CD8-positive, alpha-beta memory T cell (primary cell): ENCODE results near the gene DCLK1. TPM values are rescaled to one million over a fixed set of nuclear protein-coding genes. Genes with fewer than 3 reads are reported as not detected.
"Not testable (repeated sequence)": the region's sequence is repeated elsewhere in the genome, so short reads cannot be mapped to it uniquely, and the experiment has no call there.

Source experiments
- CTCF ChIA-PET: fragments of 350-600 bp; sonication (Branson Sonifier 250); formaldehyde crosslinking; loops from one replicate; lab custom pipeline; 2021; ENCODE audit warnings: antibody characterized with exemption; lab: Charles Lee
- POLR2A ChIA-PET: fragments of 350-600 bp; sonication (Branson Sonifier 250); formaldehyde crosslinking; loops from one replicate; lab custom pipeline; 2021; ENCODE audit warnings: antibody characterized with exemption; lab: Charles Lee
- DNase-seq, 5 donors: peaks; one replicate each; pipeline versions ENCODE4 v3.0.0 to v3.0.0-alpha.2; 2020 to 2022; ENCODE audit warnings: mixed read lengths in 1 of 5
- H3K27ac ChIP-seq: one replicate; pipeline ENCODE4 v1.7.0; 2013; ENCODE audit warnings: low read depth, mild to moderate bottlenecking, low read length, moderate library complexity
- H3K27me3 ChIP-seq: 2 replicates; pipeline ENCODE4 v1.7.0; 2013; ENCODE audit warnings: low read length, mild to moderate bottlenecking; ENCODE audit not compliant: insufficient read depth, poor library complexity, severe bottlenecking
- H3K36me3 ChIP-seq: 2 replicates; pipeline ENCODE4 v1.7.0; 2013; ENCODE audit warnings: mild to moderate bottlenecking, low read length, moderate library complexity; ENCODE audit not compliant: insufficient read depth
- H3K4me1 ChIP-seq: 2 replicates; pipeline ENCODE4 v1.7.0; 2013; ENCODE audit warnings: mild to moderate bottlenecking, low read length, moderate library complexity; ENCODE audit not compliant: insufficient read depth
- H3K4me3 ChIP-seq: 2 replicates; pipeline ENCODE4 v1.7.0; 2013; ENCODE audit warnings: mild to moderate bottlenecking, low read length
- H3K9me3 ChIP-seq: 2 replicates; pipeline ENCODE4 v1.7.0; 2013; ENCODE audit warnings: mild to moderate bottlenecking, low read length
- H3K27ac Mint-ChIP-seq, 8 donors: one replicate each; pipeline ENCODE4 v1.8.0; 2020 to 2021; ENCODE audit warnings: mixed read lengths in 8 of 8, mild to moderate bottlenecking in 6 of 8, inconsistent platforms in 3 of 8, moderate library complexity in 3 of 8
- H3K27me3 Mint-ChIP-seq, 2 donors: one replicate each; pipeline ENCODE4 v1.8.0; 2020 to 2021; ENCODE audit warnings: mixed read lengths in 2 of 2, mild to moderate bottlenecking in 1 of 2, moderate library complexity in 1 of 2
- H3K36me3 Mint-ChIP-seq, 3 donors: one replicate each; pipeline ENCODE4 v1.8.0; 2020 to 2021; ENCODE audit warnings: mixed read lengths in 3 of 3, inconsistent platforms in 1 of 3, mild to moderate bottlenecking in 1 of 3
- H3K4me1 Mint-ChIP-seq, 3 donors: one replicate each; pipeline ENCODE4 v1.8.0; 2020 to 2021; ENCODE audit warnings: mixed read lengths in 3 of 3, inconsistent platforms in 1 of 3, mild to moderate bottlenecking in 1 of 3
- H3K4me3 Mint-ChIP-seq, 7 donors: one replicate each; pipeline ENCODE4 v1.8.0; 2020 to 2021; ENCODE audit warnings: mixed read lengths in 7 of 7, mild to moderate bottlenecking in 6 of 7, moderate library complexity in 4 of 7, inconsistent platforms in 2 of 7
- H3K9me3 Mint-ChIP-seq, 5 donors: one replicate each; pipeline ENCODE4 v1.8.0; 2020 to 2022; ENCODE audit warnings: mixed read lengths in 5 of 5, mild to moderate bottlenecking in 3 of 5, moderate library complexity in 2 of 5, inconsistent platforms in 1 of 5
- polyA plus RNA-seq: library from polyadenylated mRNA; unstranded; fragments of 300-500 nt; fragmentation: Illumina TruSeq; gene quantifications from one replicate; pipeline ENCODE4 v1.2.3, GENCODE V29; 2021
- total RNA-seq, 2 experiments: library from RNA; stranded (reverse); gene quantifications; one replicate each; pipeline ENCODE4 v1.2.3, GENCODE V29; 2021

Gene DCLK1
- total and polyA plus RNA-seq, 3 experiments from 2014 or later, result not detected

DNA sequence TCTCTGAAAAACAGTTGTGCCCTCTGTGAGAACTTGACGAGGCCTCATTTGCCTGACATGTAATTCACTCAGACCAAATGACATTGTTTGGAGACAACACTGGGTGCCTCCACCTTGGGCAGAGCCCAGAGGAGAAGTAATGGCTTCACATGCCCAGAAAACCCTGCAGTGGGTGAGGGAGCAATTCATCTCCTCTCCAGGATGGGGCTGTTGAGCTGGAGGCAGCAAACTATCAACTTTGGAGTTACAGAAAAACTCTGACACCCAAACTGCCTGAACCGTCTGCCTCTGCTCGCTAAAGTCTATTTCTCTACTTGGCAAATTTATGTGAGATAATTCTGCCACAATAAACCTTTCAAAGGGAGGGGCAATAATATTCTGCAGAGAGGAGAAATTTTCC is 146.9 kb downstream of the DCLK1 start:
- POLR2A ChIA-PET, result no interaction called here

GRCh38 chr13:35983703-35984102 is 147.5 kb downstream of the DCLK1 start:
- H3K27me3 ChIP-seq, H3K4me3 Mint-ChIP-seq, H3K27ac Mint-ChIP-seq, H3K36me3 ChIP-seq, H3K27me3 Mint-ChIP-seq, DNase-seq, H3K4me1 ChIP-seq, POLR2A ChIA-PET, H3K27ac ChIP-seq, H3K4me3 ChIP-seq, H3K36me3 Mint-ChIP-seq, CTCF ChIA-PET, H3K4me1 Mint-ChIP-seq, H3K9me3 Mint-ChIP-seq, H3K9me3 ChIP-seq: not testable (repeated sequence)

More for the DNA sequence above, 146.9 kb downstream of the DCLK1 start:
- H3K27ac Mint-ChIP-seq, result no peak overlapping the region
- Histone ChIP-seq H3K9me3 (no peaks in the 10 kb centered on the region), H3K4me1 (no peaks in the 10 kb centered on the region), H3K27me3 (no peaks in the 10 kb centered on the region), H3K4me3 (no peak overlapping the region), H3K27ac (no peak overlapping the region), H3K36me3 (no peaks in the 10 kb centered on the region)
- peaks cover 0 to 4% (median 2%) of the 10 kb centered on the region in 5 donors for H3K9me3 Mint-ChIP-seq
- no peaks in the 10 kb centered on the region for H3K27me3 Mint-ChIP-seq
- H3K4me3 Mint-ChIP-seq, result no peak overlapping the region
- H3K36me3 Mint-ChIP-seq, result no peaks in the 10 kb centered on the region
- DNase-seq, result no peak
- H3K4me1 Mint-ChIP-seq, result no peaks in the 10 kb centered on the region
- CTCF ChIA-PET, result no interaction called here

DNA sequence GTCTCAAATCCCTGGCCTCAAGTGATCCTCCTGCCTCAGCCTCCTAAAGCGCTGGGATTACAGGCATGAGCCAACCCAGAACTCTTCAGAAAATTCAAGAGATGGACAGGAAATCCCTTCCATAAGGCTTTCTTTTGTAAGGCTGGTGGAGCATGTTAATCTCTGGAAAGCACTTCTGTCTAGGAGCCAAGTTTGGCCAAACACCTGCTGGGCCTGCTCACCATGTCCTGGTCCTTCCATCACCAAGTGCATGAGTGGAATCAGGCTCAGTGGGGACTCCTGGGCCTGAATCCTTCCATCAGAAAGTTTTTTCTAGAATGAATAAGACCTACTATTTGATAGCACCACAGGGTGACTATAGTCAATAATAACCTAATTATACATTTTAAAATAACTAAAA is 148.0 kb downstream of the DCLK1 start:
- H3K27me3 ChIP-seq, result no peaks in the 10 kb centered on the region
- ChIA-PET CTCF (no interaction called here), POLR2A (no interaction called here)
- H3K4me3 ChIP-seq, result no peak overlapping the region
- H3K36me3 ChIP-seq, result no peaks in the 10 kb centered on the region
- Mint-ChIP-seq H3K27ac (no peak overlapping the region), H3K4me3 (no peak overlapping the region), H3K27me3 (no peaks in the 10 kb centered on the region), H3K36me3 (no peaks in the 10 kb centered on the region), H3K4me1 (no peaks in the 10 kb centered on the region), H3K9me3 (peaks cover 0 to 3% (median 0%) of the 10 kb centered on the region in 5 donors)
- no peak overlapping the region for H3K27ac ChIP-seq
- DNase-seq, result no peak
- H3K9me3 ChIP-seq, result no peaks in the 10 kb centered on the region
- H3K4me1 ChIP-seq, result no peaks in the 10 kb centered on the region

DNA sequence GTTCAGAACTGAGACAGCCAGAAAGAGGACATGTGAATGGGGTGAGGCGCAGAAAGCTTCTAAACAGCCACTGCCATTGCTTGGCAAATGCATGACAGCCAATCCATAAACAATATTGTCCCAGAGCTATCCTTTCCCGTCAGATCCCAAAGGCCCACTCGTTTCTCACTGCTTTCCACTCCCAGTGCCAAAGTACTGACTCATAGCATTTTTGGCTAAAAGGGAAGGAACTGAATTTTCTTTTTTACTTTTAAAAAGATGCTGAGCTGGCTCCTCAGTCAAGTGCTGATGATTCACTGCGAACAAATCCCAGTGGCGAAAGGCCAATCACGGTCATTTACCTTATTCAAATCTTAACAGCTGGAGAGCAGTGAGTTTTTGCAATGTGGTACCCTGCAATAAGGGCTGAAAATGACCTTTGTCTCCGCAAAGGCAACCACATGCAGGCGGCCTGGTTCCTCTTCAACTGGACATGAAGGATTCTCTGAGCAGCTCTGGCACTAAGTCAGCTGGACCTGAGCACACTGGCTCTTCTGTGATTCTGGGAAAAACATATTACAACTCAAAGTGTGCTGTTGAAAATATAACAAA is 151.7 kb downstream of the DCLK1 start:
- Mint-ChIP-seq H3K9me3 (peaks cover 0 to 2% (median 0%) of the 10 kb centered on the region in 5 donors), H3K27me3 (no peaks in the 10 kb centered on the region), H3K4me3 (no peak overlapping the region), H3K36me3 (no peaks in the 10 kb centered on the region), H3K27ac (no peak overlapping the region), H3K4me1 (no peaks in the 10 kb centered on the region)
- no peaks in the 10 kb centered on the region for H3K4me1 ChIP-seq
- CTCF ChIA-PET, result no interaction called here
- POLR2A ChIA-PET, result no interaction called here
- no peak overlapping the region for H3K4me3 ChIP-seq
- no peaks in the 10 kb centered on the region for H3K27me3 ChIP-seq
- no peak for DNase-seq
- no peaks in the 10 kb centered on the region for H3K36me3 ChIP-seq
- H3K27ac ChIP-seq, result no peak overlapping the region
- no peaks in the 10 kb centered on the region for H3K9me3 ChIP-seq

- H3K27ac ChIP-seq, result no peak overlapping the region
- no peak overlapping the region for H3K4me3 ChIP-seq
- no peaks in the 10 kb centered on the region for H3K4me1 ChIP-seq
- no peaks in the 10 kb centered on the region for H3K9me3 ChIP-seq
- no peaks in the 10 kb centered on the region for H3K36me3 ChIP-seq
- H3K4me3 Mint-ChIP-seq, result no peak overlapping the region
- no peaks in the 10 kb centered on the region for H3K27me3 ChIP-seq
- H3K27ac Mint-ChIP-seq, result no peak overlapping the region
- ChIA-PET POLR2A (no interaction called here), CTCF (interaction anchor here (0.7 kb wide), 1 partner anchor 118 kb away, joined by 3 read pairs; no protein-coding TSS in a partner anchor)
- peak in 1 of 5 donors; percentile 1 for DNase-seq
- H3K9me3 Mint-ChIP-seq, result peaks cover 0 to 3% (median 0%) of the 10 kb centered on the region in 5 donors
- H3K36me3 Mint-ChIP-seq, result no peaks in the 10 kb centered on the region
- H3K4me1 Mint-ChIP-seq, result no peaks in the 10 kb centered on the region
- H3K27me3 Mint-ChIP-seq, result no peaks in the 10 kb centered on the region
Measured at GRCh38 chr13:35978607-35979316, 152.4 kb downstream of the DCLK1 start.

- ChIA-PET POLR2A (no interaction called here), CTCF (no interaction called here)
- no peak overlapping the region for H3K27ac ChIP-seq
- Mint-ChIP-seq H3K27me3 (no peaks in the 10 kb centered on the region), H3K9me3 (peaks cover 0 to 4% (median 2%) of the 10 kb centered on the region in 5 donors), H3K36me3 (peaks cover 0 to 4% (median 0%) of the 10 kb centered on the region in 3 donors), H3K4me1 (no peaks in the 10 kb centered on the region), H3K4me3 (no peak overlapping the region), H3K27ac (no peak overlapping the region)
- H3K9me3 ChIP-seq, result no peaks in the 10 kb centered on the region
- DNase-seq, result no peak
- no peak overlapping the region for H3K4me3 ChIP-seq
- no peaks in the 10 kb centered on the region for H3K36me3 ChIP-seq
- H3K4me1 ChIP-seq, result no peaks in the 10 kb centered on the region
- H3K27me3 ChIP-seq, result no peaks in the 10 kb centered on the region
Measured at GRCh38 chr13:35977060-35977459, 154.1 kb downstream of the DCLK1 start.

- CTCF ChIA-PET, result no interaction called here
- H3K4me1 Mint-ChIP-seq, result no peaks in the 10 kb centered on the region
- Histone ChIP-seq H3K4me1 (no peaks in the 10 kb centered on the region), H3K27ac (no peak overlapping the region), H3K27me3 (no peaks in the 10 kb centered on the region), H3K36me3 (no peaks in the 10 kb centered on the region), H3K9me3 (no peaks in the 10 kb centered on the region), H3K4me3 (no peak overlapping the region)
- peaks cover 1 to 5% (median 4%) of the 10 kb centered on the region in 5 donors for H3K9me3 Mint-ChIP-seq
- H3K27me3 Mint-ChIP-seq, result no peaks in the 10 kb centered on the region
- H3K27ac Mint-ChIP-seq, result no peak overlapping the region
- POLR2A ChIA-PET, result no interaction called here
- DNase-seq, result no peak
- no peak overlapping the region for H3K4me3 Mint-ChIP-seq
- peaks cover 0 to 4% (median 0%) of the 10 kb centered on the region in 3 donors for H3K36me3 Mint-ChIP-seq
Measured at GRCh38 chr13:35976126-35976525, 155.1 kb downstream of the DCLK1 start.

- H3K36me3 ChIP-seq, H3K4me3 Mint-ChIP-seq, H3K4me3 ChIP-seq, H3K27ac ChIP-seq, H3K4me1 ChIP-seq, H3K27ac Mint-ChIP-seq, H3K9me3 ChIP-seq, H3K27me3 Mint-ChIP-seq, CTCF ChIA-PET, POLR2A ChIA-PET, H3K27me3 ChIP-seq, H3K36me3 Mint-ChIP-seq, H3K4me1 Mint-ChIP-seq, DNase-seq: not testable (repeated sequence)
- H3K9me3 Mint-ChIP-seq, result peaks cover 3 to 13% (median 4%) of the 10 kb centered on the region in 5 donors
Measured at GRCh38 chr13:35966951-35967350, 164.2 kb downstream of the DCLK1 start.
